HG03575 (cell line): Measurements from ENCODE around the gene ASPHD1.
"Not testable (repeated sequence)": the region's sequence is repeated elsewhere in the genome, so short reads cannot be mapped to it uniquely, and the experiment has no call there.

Experiments
- ATAC-seq: cut with Tn5 transposase; IDR thresholded peaks from one replicate; pipeline ENCODE4 v1.9.1; 2021; ENCODE audit not compliant: unreplicated experiment, insufficient number of reproducible peaks, low FRiP score; ENCODE audit errors: extremely low read depth

The ASPHD1 gene

GRCh38 chr16:29903590-29903989 lies 3.3 kb downstream of the ASPHD1 start:
- no peak for ATAC-seq

GRCh38 chr16:29904947-29905346 lies 4.7 kb downstream of the ASPHD1 start:
- no peak for ATAC-seq

DNA sequence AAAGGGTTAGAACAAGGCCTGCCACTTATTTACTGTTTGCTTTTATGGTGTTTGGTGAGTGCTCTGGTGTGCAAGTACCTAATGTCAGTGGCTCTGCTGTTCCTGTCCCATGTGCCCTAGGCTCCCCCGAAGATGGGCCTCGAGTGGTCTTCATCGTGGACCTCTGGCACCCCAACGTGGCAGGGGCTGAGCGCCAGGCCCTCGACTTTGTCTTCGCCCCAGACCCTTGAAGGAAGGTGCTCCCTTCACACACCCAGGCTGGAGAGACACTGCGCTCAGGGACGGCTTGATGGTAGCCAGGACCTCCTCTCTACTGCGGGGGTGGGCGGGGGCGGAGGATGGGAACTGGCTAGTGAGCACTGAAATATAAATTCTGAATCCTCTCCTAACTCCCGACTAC lies 5.4 kb downstream of the ASPHD1 start:
- no peak for ATAC-seq

DNA sequence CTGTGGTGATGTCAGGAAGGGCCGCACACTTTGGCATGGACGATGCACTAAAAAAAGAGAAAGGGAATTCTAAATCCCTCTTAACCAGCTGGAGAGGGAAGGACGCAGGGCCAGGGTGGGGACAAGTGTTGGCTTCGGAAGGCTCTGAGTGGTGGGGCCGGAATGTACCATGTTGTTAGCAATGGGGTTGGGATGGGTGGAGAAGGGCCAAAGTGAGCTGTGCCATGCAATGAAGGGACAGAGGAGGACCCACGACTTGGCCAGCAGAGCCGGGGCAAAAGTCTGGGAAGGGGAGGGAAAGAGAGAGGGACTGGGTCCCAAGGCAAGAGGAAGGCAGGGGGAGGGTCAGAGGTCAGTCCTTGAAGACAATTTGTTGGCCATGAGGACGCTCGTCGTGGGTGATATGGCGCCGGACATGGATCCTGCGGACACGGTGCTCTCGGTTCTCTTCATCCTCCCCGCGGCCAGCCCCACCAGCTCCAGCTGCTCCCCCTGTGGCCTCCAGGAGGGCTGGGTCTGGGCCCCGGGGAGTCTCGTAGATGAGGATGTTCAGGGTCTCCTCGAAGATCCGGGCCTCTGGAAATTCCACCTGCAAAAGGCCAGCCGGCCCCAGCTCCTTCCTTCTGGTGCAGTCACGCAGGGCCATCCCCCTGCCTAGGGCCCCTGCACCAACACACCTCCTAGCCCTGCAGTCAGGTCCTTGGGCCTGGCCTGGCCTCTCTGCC lies 6.4 kb downstream of the ASPHD1 start:
- no peak for ATAC-seq

DNA sequence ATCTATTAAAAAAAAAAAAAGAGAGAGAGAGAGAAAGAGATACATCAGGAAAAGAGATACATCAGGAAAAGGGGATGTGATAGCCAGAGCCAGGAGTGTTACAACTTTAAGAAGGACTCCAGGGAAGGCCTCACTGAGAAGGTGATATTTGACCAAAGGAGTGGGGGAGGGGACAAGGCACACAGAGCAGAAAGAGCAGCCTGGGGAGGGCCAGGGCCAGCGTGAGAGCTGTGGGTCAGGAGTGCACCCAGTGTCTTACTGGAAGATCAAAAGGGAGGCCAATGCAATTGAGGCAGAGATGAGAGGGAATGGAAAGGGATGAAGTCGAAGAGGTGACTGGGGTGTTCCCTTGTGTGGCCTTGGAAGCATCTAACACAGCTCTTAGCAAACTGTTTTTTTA lies 7.7 kb downstream of the ASPHD1 start:
- ATAC-seq, result no peak

DNA sequence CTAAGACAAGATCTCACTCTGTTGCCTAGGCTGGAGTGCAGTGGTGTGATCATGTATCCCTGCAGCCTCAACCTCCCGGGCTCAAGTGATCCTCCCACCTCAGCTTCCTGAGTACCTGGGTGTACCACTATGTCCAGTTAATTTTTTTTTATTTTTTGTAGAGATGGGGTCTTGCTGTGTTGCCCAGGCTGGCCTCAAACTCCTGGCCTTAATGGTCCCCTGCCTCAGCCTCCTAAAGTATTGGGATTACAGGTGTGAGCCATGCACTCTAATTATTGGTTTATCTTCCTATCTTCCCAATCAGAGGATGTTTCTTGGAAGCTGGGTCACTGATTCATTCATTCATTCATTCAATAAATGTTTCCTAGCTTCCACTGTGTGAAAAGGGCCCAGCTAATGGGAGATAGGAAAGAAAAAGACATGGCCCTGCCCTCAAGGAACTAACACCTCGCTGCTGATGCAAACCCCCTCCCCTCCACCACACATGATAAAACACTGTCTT lies 8.5 kb downstream of the ASPHD1 start:
- ATAC-seq, result no peak

- ATAC-seq, result no peak
These were observed 9.1 kb downstream of the ASPHD1 start for GRCh38 chr16:29909391-29909790.

DNA sequence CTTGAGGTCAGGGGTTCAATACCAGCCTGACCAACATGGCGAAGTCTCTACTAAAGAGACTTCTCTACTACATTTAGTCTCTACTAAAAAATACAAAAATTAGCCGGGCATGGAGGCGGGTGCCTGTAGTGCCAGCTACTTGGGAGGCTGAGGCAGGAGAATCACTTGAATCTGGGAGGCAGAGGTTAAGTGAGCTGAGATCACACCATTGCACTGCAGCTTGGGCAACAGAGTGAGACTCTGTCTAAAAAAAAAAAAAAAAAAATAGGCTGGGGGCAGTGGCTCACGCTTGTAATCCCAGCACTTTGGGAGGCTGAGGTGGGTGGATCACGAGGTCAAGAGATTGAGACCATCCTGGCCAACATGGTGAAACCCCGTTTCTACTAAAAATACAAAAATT lies 9.6 kb downstream of the ASPHD1 start:
- not testable (repeated sequence) for ATAC-seq

DNA sequence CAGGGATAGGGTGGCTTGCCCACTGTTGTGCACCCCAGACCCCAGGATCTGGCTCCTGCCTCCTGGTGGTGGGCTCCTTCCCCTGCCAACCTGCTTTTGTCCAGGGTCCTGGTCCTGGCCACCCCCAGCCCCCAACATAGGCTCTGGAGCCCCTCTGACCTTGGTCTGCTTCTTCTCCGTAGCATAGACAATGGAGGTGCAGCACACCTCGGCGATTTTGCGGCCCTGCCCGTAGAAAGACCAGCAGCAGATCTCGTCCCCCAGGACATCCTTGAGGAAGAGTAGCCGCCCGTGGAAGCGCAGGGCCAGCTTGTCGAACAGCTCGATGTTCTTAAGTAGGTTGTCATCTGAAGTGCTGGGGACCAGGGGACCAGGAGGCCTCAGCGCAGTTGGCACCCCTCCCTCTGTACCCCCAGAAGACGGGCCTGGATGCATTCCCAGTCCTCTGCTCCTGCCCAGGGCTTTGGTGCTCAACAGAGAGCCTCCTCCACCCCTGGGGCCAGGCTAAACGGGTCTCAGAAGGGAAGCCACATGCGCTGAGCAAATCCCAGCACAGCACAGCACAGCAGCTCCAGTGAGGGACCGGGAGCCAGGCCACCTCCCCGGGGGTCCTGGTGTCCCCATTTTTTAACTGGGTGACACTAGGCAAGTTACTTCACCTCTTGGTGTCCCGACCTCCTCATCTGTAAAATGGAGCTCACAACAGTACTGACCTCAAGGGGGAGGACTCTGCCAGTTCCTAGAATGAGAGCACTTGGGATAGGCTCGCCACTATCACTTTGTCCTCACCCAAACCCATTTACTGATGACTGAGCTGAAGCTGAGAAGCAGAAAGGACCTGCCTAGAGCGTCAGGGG lies 10.8 kb downstream of the ASPHD1 start:
- no peak for ATAC-seq

DNA sequence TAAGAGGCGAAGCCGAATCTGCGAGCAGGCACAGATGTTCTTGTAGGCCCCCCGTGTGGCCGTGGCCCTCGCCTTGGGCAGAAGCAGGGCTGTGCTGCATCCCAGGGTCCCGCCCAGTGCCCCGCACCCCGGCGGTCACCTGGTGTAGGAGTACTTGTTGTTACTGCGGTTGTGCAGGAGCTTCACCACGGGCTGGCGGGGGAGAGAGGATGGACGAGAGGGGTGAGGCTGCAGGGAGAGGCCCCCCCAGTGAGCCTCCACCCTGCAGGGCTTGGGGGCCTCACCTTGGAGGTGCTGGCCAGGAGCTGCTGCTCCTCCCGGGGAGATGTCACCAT lies 11.4 kb downstream of the ASPHD1 start:
- ATAC-seq, result no peak

DNA sequence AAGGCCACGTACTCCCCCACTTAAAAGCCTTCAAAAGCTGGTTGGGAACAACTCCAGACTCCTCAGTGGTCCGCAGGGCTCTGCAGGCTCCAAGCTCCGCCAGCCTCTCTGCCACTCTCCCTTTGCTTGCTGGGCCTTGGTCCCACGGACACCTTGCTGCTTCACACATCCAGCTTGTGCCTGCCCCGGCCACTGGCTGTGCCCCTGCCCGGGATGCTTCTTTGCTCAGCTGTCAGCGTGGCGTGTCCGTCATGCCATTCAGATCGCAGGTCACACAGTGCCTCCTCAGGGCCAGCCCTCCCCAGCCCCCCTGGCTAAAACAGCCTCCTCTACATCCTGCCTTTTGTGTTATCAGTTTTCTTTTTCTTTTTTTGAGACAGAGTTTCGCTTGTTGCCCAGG lies 11.8 kb downstream of the ASPHD1 start:
- no peak for ATAC-seq

DNA sequence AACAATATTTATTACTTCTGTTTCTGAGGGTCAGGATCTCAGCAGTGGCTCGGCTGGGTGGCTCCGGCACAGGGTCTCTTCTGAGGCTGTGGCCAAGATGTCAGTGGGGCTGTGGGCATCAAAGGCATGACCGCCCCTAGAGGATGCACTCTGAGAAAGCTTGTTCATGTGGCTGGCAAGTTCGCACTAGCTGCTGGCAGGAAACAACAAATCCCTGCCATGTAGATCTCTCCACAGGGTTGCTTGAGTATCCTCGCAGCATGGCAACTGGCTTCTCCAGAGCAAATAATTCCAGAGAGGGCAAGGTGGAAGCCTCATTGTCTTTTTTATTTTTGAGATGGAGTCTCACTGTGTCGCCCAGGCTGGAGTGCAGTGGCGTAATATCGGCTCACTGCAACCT lies 13.2 kb downstream of the ASPHD1 start:
- ATAC-seq, result no peak

GRCh38 chr16:29915590-29916247 lies 15.4 kb downstream of the ASPHD1 start:
- ATAC-seq, result no peak

DNA sequence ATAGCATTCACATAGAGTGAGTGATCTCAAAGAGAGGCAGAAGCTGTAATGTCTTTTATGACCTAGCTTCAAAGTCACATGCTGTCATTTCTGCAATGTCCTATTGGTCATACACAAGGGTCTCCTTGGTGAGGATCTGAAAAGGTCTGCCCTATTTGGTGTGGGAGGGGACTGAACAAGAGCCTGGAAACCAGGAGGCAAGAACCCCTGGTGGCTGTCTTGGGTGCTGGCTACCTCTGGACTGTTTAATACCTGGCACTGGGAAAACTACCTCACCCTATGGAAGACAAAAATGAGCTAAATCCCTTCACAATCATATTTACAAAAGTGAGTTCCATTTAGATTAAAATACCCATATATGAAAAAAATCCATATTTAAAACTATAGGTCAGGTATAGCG lies 16.7 kb downstream of the ASPHD1 start:
- no peak for ATAC-seq

- ATAC-seq, result no peak
These were observed 20.2 kb downstream of the ASPHD1 start for GRCh38 chr16:29920288-29921033.

- ATAC-seq, result no peak
These were observed 20.7 kb downstream of the ASPHD1 start for GRCh38 chr16:29921034-29921385.

GRCh38 chr16:29922326-29922725 lies 22.0 kb downstream of the ASPHD1 start:
- no peak for ATAC-seq

- no peak for ATAC-seq
These were observed 22.8 kb downstream of the ASPHD1 start for GRCh38 chr16:29922986-29923501.

DNA sequence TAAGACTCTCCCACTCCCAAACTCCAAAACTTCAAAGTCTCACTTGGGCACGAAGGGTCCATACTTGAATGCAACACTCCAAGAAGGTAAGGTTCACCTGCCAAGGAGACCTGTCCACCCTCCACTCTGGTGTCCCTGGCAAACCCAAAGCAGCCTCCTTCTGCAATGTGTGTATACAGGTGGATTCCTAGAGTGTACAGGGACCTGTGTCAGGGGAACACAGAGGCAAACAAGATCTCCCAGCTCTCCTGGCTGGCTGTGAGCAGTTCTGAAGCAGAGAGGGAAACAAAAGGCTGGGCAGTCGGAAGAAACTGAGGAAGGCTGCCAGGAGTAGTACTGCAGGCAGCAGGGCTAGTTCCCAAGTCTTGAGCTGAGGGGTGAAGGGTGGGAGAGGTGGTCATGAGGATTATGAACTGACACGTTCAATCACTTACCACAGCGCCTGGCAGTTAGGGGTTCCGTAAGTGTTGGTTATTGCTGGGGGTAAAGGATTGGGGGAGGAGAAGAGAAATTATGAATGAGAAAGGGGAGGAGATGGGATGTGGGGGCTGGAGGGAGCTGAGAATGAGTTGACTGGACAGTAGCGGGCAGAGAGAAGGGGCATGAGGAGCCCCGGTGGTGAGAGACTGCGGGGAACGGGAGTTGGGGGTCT lies 24.9 kb downstream of the ASPHD1 start:
- ATAC-seq, result no peak
